HG03139 (cell line): ENCODE measurements around the gene SNX18.
"Not testable (repeated sequence)": the region's sequence is repeated elsewhere in the genome, so short reads cannot be mapped to it uniquely, and the experiment has no call there.

ENCODE experiments used
- ATAC-seq: cut with Tn5 transposase; IDR thresholded peaks from one replicate; pipeline ENCODE4 v1.9.1; 2021; ENCODE audit not compliant: unreplicated experiment

SNX18 gene

GRCh38 chr5:54518818-54519508 lies 1.4 kb downstream of the SNX18 start:
- no peak for ATAC-seq

- no peak for ATAC-seq
Observed at GRCh38 chr5:54519509-54519876, 1.9 kb downstream of the SNX18 start.

- ATAC-seq, result no peak
Observed at GRCh38 chr5:54520438-54520846, 2.9 kb downstream of the SNX18 start.

GRCh38 chr5:54520940-54521339 lies 3.4 kb downstream of the SNX18 start:
- ATAC-seq, result no peak

- no peak for ATAC-seq
Observed at GRCh38 chr5:54521856-54522479, 4.4 kb downstream of the SNX18 start.

GRCh38 chr5:54523534-54523933 lies 6.0 kb downstream of the SNX18 start:
- no peak for ATAC-seq

- no peak for ATAC-seq
Observed at GRCh38 chr5:54524082-54524481, 6.5 kb downstream of the SNX18 start.

- ATAC-seq, result no peak
Observed at GRCh38 chr5:54524704-54525103, 7.1 kb downstream of the SNX18 start.

GRCh38 chr5:54525261-54525660 lies 7.7 kb downstream of the SNX18 start:
- no peak for ATAC-seq

- ATAC-seq, result no peak
Observed at GRCh38 chr5:54525692-54526091, 8.1 kb downstream of the SNX18 start.

GRCh38 chr5:54526604-54527288 lies 9.2 kb downstream of the SNX18 start:
- no peak for ATAC-seq

GRCh38 chr5:54528633-54529209 lies 11.2 kb downstream of the SNX18 start:
- no peak for ATAC-seq

GRCh38 chr5:54529565-54529964 lies 12.0 kb downstream of the SNX18 start:
- no peak for ATAC-seq

GRCh38 chr5:54531546-54531945 lies 14.0 kb downstream of the SNX18 start:
- ATAC-seq, result no peak

GRCh38 chr5:54533541-54534190 lies 16.1 kb downstream of the SNX18 start:
- ATAC-seq, result no peak

- ATAC-seq, result no peak
Observed at GRCh38 chr5:54534191-54535004, 16.8 kb downstream of the SNX18 start.

GRCh38 chr5:54535149-54535844 lies 17.7 kb downstream of the SNX18 start:
- no peak for ATAC-seq

GRCh38 chr5:54536375-54536774 lies 18.8 kb downstream of the SNX18 start:
- not testable (repeated sequence) for ATAC-seq

- ATAC-seq, result not testable (repeated sequence)
Observed at GRCh38 chr5:54536861-54537260, 19.3 kb downstream of the SNX18 start.

GRCh38 chr5:54537725-54538124 lies 20.2 kb downstream of the SNX18 start:
- ATAC-seq, result no peak
